ENCODE results near the gene ATXN1. TPM values are rescaled to one million over a fixed set of nuclear protein-coding genes. Genes with fewer than 3 reads are reported as not detected.

Gene ATXN1
- total and polyA plus RNA-seq, 2 experiments from 2014 or later = 4.8 to 9.1 TPM

GRCh38 chr6:16687045-16687444 is 74.2 kb downstream of the ATXN1 start (continued):
- TF ChIP-seq CTCF (conservative IDR thresholded peaks at IDR 0.05; ENCODE audit: low read depth in 2 of 2) (no peak), ZNF331 (CRISPR knock-in tag; IDR thresholded peaks at IDR 0.05; ENCODE audit: low read depth) (no peak), CREB1 (CRISPR knock-in tag; IDR thresholded peaks at IDR 0.05; ENCODE audit: low read depth) (no peak), EZH2 (IDR thresholded peaks at IDR 0.05; ENCODE audit: low read depth, unreplicated experiment) (no peak), ZNF114 (CRISPR knock-in tag; IDR thresholded peaks at IDR 0.05) (no peak), ETS1 (IDR thresholded peaks at IDR 0.05) (no peak), REST (IDR thresholded peaks at IDR 0.05; ENCODE audit: unreplicated experiment) (no peak)

- Mint-ChIP-seq H3K4me3 (no peak overlapping the region), H3K36me3 (ENCODE audit: low read depth) (no peaks in the 10 kb centered on the region), H3K27ac (no peak overlapping the region), H3K4me1 (peaks cover 9% of the 10 kb centered on the region; the same call in 2 of the 3 replicates), H3K9me3 (no peaks in the 10 kb centered on the region), H3K27me3 (ENCODE audit: insufficient read depth, low read depth, poor library complexity) (peaks cover 2% of the 10 kb centered on the region)
- H4K20me1 ChIP-seq (replicated peaks; ENCODE audit: insufficient read depth) = no peaks in the 10 kb centered on the region
- H3K27me3 ChIP-seq (ENCODE audit: insufficient read depth) = no peaks in the 10 kb centered on the region
- H3K79me2 ChIP-seq (replicated peaks; ENCODE audit: insufficient read depth) = no peaks in the 10 kb centered on the region
- H3K4me3 ChIP-seq = no peak overlapping the region
- H3K27ac ChIP-seq (ENCODE audit: low read depth) = no peak overlapping the region
- H3K9me2 ChIP-seq (ENCODE audit: insufficient read depth) = no peaks in the 10 kb centered on the region
- H3F3A ChIP-seq (replicated peaks; ENCODE audit: low read depth) = no peaks in the 10 kb centered on the region
- no peak for ATAC-seq
- no peak overlapping the region for H3K4me2 ChIP-seq
- no peaks in the 10 kb centered on the region for H3K36me3 ChIP-seq (ENCODE audit: insufficient read depth)
- no peak for DNase-seq (ENCODE audit: low spot score)
- 0 out of 2 replicates have a peak, but pooled peaks cover 6% of the 10 kb centered on the region for H3K4me1 ChIP-seq (ENCODE audit: insufficient read depth)
- H2AFZ ChIP-seq = no peak overlapping the region
- TF ChIP-seq JUNB (IDR thresholded peaks at IDR 0.05; ENCODE audit: unreplicated experiment) = no peak
- no peak for TF ChIP-seq STAT1 (IDR thresholded peaks at IDR 0.05; ENCODE audit: unreplicated experiment)
- TF ChIP-seq POLR2AphosphoS5 (IDR thresholded peaks at IDR 0.05; ENCODE audit: low read depth) = no peak
- TF ChIP-seq EZH2 (IDR thresholded peaks at IDR 0.05; ENCODE audit: low read depth, unreplicated experiment) = no peak
- TF ChIP-seq EZH2phosphoT487 (IDR thresholded peaks at IDR 0.05; ENCODE audit: unreplicated experiment) = no peak
- TF ChIP-seq CREB1 (CRISPR knock-in tag; IDR thresholded peaks at IDR 0.05; ENCODE audit: low read depth) = no peak
- TF ChIP-seq NANOG (IDR thresholded peaks at IDR 0.05; ENCODE audit: borderline replicate concordance) = no peak
- TF ChIP-seq ZNF114 (CRISPR knock-in tag; IDR thresholded peaks at IDR 0.05) = no peak
- no peak for TF ChIP-seq ZNF331 (CRISPR knock-in tag; IDR thresholded peaks at IDR 0.05; ENCODE audit: low read depth)
- no peak for TF ChIP-seq ETS1 (IDR thresholded peaks at IDR 0.05)
- TF ChIP-seq CTCF (conservative IDR thresholded peaks at IDR 0.05; ENCODE audit: low read depth in 2 of 2) = no peak
Measured at GRCh38 chr6:16684896-16685554, 76.2 kb downstream of the ATXN1 start.

Measured in GM23338 (cell line).